Retinal pigment epithelial cell (primary cell): ENCODE data around the gene CBX4.

Source experiments
- DNase-seq: peaks from one replicate; pipeline ENCODE4 v3.0.0-alpha.2; 2010; ENCODE audit warnings: low read depth
- H3K4me3 ChIP-seq: 2 replicates; pipeline ENCODE4 v1.5.1; 2011; ENCODE audit warnings: mild to moderate bottlenecking, low read length, control low read depth, moderate library complexity
- TF ChIP-seq, protein P1 (sequence below): conservative IDR thresholded peaks from 2 replicates; pipeline ENCODE4 v1.5.1; 2011; ENCODE audit warnings: low read depth, low read length, control low read depth, inconsistent platforms

The CBX4 gene

GRCh38 chr17:79808763-79809529 lies 30.3 kb downstream of the CBX4 start:
- H3K4me3 ChIP-seq: no peak overlapping the region
- no peak for DNase-seq
- TF ChIP-seq, protein P1, sequence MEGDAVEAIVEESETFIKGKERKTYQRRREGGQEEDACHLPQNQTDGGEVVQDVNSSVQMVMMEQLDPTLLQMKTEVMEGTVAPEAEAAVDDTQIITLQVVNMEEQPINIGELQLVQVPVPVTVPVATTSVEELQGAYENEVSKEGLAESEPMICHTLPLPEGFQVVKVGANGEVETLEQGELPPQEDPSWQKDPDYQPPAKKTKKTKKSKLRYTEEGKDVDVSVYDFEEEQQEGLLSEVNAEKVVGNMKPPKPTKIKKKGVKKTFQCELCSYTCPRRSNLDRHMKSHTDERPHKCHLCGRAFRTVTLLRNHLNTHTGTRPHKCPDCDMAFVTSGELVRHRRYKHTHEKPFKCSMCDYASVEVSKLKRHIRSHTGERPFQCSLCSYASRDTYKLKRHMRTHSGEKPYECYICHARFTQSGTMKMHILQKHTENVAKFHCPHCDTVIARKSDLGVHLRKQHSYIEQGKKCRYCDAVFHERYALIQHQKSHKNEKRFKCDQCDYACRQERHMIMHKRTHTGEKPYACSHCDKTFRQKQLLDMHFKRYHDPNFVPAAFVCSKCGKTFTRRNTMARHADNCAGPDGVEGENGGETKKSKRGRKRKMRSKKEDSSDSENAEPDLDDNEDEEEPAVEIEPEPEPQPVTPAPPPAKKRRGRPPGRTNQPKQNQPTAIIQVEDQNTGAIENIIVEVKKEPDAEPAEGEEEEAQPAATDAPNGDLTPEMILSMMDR: peak; percentile 49

DNA sequence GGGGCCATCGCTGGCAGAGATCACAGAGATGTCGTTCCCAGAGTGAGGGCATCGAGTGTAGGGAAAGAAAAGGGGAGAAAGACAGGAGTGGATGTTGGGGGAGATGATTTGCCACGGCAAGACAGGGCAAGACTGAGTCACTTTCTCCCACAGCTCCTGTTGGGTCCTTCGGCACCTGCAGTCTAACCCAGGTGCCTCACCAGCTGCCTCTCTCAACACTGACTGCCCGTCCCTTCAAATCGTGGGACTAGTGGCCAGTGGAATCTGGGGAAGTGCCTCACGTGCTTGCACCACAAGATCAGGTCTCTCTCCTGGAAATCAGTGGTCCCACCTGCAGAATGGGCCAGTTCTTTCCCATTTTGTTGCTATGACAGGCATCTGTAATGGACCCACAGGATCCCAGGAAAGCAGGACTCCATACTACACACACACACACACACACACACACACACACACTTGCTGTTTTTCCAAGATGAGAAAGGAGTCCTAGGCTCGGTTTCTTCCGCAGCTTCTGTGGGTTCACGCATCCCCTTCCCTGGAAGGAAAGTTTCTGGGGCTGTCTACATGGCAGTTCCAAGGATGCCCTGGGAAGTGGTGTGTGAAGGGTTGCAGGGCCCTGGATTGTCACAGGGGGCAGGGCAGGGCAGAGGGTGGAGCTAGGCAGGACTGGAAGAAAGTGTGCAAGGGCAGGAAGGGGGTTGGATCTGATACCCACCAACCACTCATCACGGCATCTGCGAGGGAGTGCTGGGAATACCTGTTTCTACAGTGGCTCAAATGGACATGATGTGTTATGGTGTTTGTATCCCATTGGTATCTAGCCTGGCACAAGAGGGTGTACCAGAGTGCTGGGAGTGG lies 32.1 kb downstream of the CBX4 start:
- TF ChIP-seq, protein P1: no peak
- no peak overlapping the region for H3K4me3 ChIP-seq
- no peak for DNase-seq

DNA sequence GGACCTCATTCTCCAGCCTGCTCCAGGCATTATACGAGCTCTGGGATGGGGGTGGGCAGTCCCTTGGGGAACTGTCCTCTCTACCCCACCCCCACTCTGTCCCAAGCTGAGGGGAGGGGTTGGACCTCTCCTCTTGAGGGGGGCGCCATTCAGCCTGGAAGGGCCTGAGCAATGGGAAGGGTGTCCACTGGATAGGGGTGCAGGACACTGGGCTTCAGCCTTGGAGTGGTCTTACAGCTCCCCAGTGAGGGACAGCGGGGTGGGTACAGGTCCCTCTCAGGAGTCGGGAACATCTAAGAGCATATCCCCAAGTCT lies 32.8 kb downstream of the CBX4 start:
- H3K4me3 ChIP-seq: no peak overlapping the region
- DNase-seq: no peak
- TF ChIP-seq, protein P1: no peak

- no peak for DNase-seq
- TF ChIP-seq, protein P1: no peak
- no peak overlapping the region for H3K4me3 ChIP-seq
Observed at GRCh38 chr17:79804856-79805696, 34.2 kb downstream of the CBX4 start.

DNA sequence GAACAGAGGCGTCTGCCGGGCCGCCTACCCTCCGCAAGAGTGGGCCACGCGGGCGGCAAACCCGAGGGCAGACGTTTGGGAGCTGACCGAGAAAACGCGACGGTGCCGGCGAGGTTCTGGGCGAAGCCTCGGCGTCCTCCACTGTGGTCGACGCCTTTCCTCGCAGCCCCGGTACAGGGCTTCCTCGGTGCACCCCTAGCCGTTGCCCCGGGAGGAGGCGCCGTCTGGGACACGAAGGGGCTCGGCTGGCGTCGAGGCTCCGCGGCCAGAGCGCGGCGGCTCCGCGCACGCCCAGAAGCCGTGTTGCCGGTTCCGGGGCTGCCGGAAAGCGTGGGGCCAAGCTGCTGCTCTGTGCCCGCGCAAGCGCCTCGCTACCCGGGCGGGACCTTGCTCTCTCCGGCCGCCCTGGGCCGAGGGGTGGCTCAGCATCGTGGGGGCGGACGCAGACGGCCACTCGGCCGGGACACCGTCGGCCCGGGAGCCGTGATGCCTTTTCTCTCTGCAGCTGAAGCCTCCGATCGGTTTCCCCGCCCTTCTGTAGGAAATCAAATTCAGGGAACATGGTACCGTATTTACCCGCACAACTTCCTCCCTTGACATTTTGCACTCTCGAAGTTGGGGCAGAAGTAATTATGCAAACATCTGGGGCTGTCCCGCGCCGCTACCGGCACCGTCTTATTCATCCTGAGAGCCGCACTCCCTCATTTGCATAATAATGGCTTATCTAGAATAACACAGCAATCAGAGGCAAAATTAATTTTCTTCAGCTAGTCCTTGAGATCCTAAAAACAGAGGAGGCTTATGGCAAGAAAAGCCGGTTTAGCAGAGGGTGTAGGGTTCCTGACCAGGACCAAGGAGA lies 35.0 kb downstream of the CBX4 start:
- H3K4me3 ChIP-seq: no peak overlapping the region
- DNase-seq: no peak
- TF ChIP-seq, protein P1: no peak

DNA sequence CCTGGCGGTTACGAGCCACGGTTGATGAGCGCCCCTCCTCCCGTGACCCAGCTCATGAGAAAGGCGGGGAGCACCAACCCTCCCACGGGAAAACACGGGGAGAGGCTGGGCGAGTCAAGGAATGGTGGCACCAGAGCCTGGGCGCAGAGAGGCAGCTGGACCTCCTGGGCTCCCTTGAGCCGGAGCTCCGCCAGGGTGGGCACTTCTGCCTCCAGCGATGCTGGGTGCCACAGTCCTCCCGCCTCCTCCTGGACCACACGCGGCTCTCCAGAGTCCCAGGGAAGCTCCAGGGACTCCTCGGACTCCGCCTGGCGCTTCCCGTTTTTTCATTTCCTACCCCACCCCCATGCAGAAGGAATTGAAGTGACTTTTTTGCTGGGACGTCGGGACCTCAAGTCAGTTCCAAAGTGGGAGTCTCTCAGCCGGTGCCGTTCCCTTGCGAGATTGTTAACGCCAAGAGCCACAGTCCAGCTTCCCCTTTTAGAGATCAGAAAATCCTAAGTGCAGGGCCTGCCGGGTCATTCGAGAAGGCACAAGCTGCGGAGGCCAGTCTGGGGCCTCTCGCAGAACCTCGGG lies 35.7 kb downstream of the CBX4 start:
- DNase-seq: no peak
- TF ChIP-seq, protein P1: no peak
- H3K4me3 ChIP-seq: no peak overlapping the region
